ENCODE measurements around the gene PLCB1. TPM values are rescaled to one million over a fixed set of nuclear protein-coding genes. Genes with fewer than 3 reads are reported as not detected.

PLCB1 gene
- total and polyA plus RNA-seq, 2 of the 4 experiments (the other 2 are of a cell fraction) = 5.6 to 16.1 TPM

- no TSS peak for BruUV-seq (replicated peaks)
- ChIA-PET POLR2A (ENCODE audit: unreplicated experiment) (no interaction called here), CTCF (no interaction called here)
- in situ Hi-C loops (cut with MboI; ENCODE audit: low sequenced_read_pairs) (no loop called here), dilution Hi-C loops (cut with HindIII; ENCODE audit: low sequenced_read_pairs, unreplicated experiment) (no loop called here), intact Hi-C loops (cut with micrococcal nuclease) (no loop called here)
- H3K9me1 ChIP-seq (ENCODE audit: insufficient read depth, low read length) = peaks cover 3% of the 10 kb centered on the region; the same call in 1 of the 2 replicates
- no peak overlapping the region for H2AK5ac ChIP-seq (ENCODE audit: low read depth, low read length)
- no peak overlapping the region for H2BK15ac ChIP-seq (ENCODE audit: low read depth, low read length)
- H3K79me1 ChIP-seq (ENCODE audit: low read depth in 1 of 2, low read length in 2 of 2) = no peaks in the 10 kb centered on the region
- H4K5ac ChIP-seq (ENCODE audit: low read depth, low read length) = no peak overlapping the region
- H4K20me1 ChIP-seq (ENCODE audit: insufficient read depth, low read length) = no peaks in the 10 kb centered on the region
- H3K27me3 ChIP-seq (ENCODE audit: control insufficient read depth, insufficient read depth, low read length) = no peaks in the 10 kb centered on the region
- no peak overlapping the region for H2AFZ ChIP-seq (replicated peaks; ENCODE audit: low read length, poor library complexity)
- TF ChIP-seq FOS (IDR thresholded peaks at IDR 0.05; ENCODE audit: low read depth, low read length) (no peak), USF2 (IDR thresholded peaks at IDR 0.05; ENCODE audit: low read depth, low read length) (no peak), RFX5 (IDR thresholded peaks at IDR 0.05; ENCODE audit: low read depth, low read length) (no peak), CEBPB (IDR thresholded peaks at IDR 0.05; ENCODE audit: low read depth, low read length) (no peak), NFE2L2 (IDR thresholded peaks at IDR 0.05; ENCODE audit: low read depth, low read length) (no peak), CHD1 (IDR thresholded peaks at IDR 0.05; ENCODE audit: low read depth, low read length) (no peak), MXI1 (IDR thresholded peaks at IDR 0.05; ENCODE audit: borderline replicate concordance, low read depth, low read length) (no peak), MAFK (IDR thresholded peaks at IDR 0.05; ENCODE audit: low read depth, low read length) (no peak), SMC3 (IDR thresholded peaks at IDR 0.05; ENCODE audit: low read depth, low read length) (no peak)
- TF ChIP-seq, protein P1, sequence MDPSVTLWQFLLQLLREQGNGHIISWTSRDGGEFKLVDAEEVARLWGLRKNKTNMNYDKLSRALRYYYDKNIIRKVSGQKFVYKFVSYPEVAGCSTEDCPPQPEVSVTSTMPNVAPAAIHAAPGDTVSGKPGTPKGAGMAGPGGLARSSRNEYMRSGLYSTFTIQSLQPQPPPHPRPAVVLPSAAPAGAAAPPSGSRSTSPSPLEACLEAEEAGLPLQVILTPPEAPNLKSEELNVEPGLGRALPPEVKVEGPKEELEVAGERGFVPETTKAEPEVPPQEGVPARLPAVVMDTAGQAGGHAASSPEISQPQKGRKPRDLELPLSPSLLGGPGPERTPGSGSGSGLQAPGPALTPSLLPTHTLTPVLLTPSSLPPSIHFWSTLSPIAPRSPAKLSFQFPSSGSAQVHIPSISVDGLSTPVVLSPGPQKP (IDR thresholded peaks at IDR 0.05; ENCODE audit: borderline replicate concordance, low read depth, low read length) = no peak
- H3K14ac ChIP-seq (replicated peaks; ENCODE audit: low read depth, low read length) = no peak overlapping the region
- DNase-seq (no peak), ATAC-seq (ENCODE audit: low read depth) (no peak)
- H2BK120ac ChIP-seq (ENCODE audit: low read depth, low read length) = no peak overlapping the region
- no peaks in the 10 kb centered on the region for H3K4me1 ChIP-seq (ENCODE audit: control insufficient read depth, insufficient read depth, low read length)
- no peak overlapping the region for H3K4ac ChIP-seq (ENCODE audit: low read depth, low read length)
- no peak overlapping the region for H4K8ac ChIP-seq (ENCODE audit: low read depth in 2 of 2, low read length in 2 of 2)
- H4K91ac ChIP-seq (ENCODE audit: insufficient read depth, low read depth, low read length) = no peak overlapping the region
- no peak overlapping the region for H3K4me3 ChIP-seq (ENCODE audit: insufficient read depth, low read depth, low read length)
- no peak overlapping the region for H3K23ac ChIP-seq (ENCODE audit: low read depth, low read length)
- H2BK5ac ChIP-seq (ENCODE audit: low read depth, low read length, poor library complexity, severe bottlenecking) = no peak overlapping the region
- no peak overlapping the region for H2BK20ac ChIP-seq (ENCODE audit: low read depth, low read length)
- 100% methylated on average over 1 of the region's 5 CpGs; no CpG with 5 or more reads in 1 of the 2 experiments for whole genome bisulfite sequencing, 2 experiments (ENCODE audit: extremely low coverage in 2 of 2, insufficient read length in 1 of 2)
- no peaks in the 10 kb centered on the region for H3K36me3 ChIP-seq (ENCODE audit: control insufficient read depth, insufficient read depth, low read length)
- no peak overlapping the region for H3K4me2 ChIP-seq (ENCODE audit: low read depth, low read length)
- H3K18ac ChIP-seq (ENCODE audit: low read depth, low read length) = no peak overlapping the region
- no peaks in the 10 kb centered on the region for H3K9me3 ChIP-seq (ENCODE audit: control insufficient read depth, insufficient read depth, low read length)
- no peak overlapping the region for H3K27ac ChIP-seq (ENCODE audit: insufficient read depth, low read length)
- H3K9ac ChIP-seq (ENCODE audit: low read depth, low read length) = no peak overlapping the region
- no peak overlapping the region for H3K56ac ChIP-seq (ENCODE audit: extremely low read depth, insufficient read depth, low read length)
- no peak overlapping the region for H2AK9ac ChIP-seq (replicated peaks; ENCODE audit: low read depth, low read length, poor library complexity)
Measured at GRCh38 chr20:8844179-8844578, 712.1 kb downstream of the PLCB1 start.
